ENCODE results near the gene S1PR3.
"Not testable (repeated sequence)": the region's sequence is repeated elsewhere in the genome, so short reads cannot be mapped to it uniquely, and the experiment has no call there.

The S1PR3 gene

DNA sequence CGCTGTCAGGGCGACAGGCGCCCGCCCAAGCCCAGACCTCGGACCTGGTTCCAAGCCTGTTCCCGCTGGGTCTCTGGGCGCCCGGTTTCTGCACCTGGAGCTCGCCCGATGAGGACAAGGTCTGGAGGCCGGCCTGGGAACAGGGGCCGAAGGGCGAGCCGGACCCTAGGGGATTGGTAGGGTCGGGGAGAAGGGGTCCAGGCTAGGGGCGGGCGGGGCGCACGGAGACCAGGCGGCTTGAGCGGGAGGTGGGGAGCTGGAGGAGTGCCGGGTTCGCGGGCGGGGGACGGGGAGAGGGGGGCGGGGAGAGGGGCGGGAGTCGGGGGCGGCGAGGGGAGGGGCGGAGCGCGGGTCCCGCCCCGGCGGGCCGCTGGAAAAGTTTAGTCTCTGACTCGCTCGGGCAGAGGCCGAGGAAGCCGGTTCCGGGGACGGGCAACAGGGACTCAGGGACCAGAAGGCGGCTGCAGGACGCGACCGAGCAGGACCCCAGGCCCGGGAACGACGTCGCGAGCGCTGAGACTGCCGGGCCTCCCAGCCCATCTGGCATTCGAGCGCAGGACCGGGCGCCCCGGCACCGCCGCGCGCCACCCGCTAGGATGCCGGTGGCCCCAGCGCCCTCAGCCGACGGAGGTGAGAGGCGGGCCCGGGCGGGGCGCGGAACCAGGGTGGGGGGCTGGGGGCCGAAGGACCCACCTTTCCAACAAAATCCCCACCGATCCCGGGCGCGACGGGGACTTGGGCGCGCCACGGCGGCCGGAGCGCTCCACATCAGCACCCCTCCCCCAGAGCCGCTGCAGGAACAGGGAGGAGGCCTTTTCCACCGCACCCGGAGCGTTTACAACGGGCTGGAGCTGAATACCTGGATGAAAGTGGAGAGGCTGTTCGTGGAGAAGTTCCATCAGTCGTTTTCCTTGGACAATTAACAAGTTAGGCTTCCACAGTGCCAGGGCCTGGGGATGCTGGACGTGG lies at the start of gene S1PR3:
Gene S1PR3 (plus strand): TSS at position 403 of the 969 bp plus-strand sequence. CDS start 9,733 bp downstream, outside the sequence.
- DNase-seq = peak; percentile 15

DNA sequence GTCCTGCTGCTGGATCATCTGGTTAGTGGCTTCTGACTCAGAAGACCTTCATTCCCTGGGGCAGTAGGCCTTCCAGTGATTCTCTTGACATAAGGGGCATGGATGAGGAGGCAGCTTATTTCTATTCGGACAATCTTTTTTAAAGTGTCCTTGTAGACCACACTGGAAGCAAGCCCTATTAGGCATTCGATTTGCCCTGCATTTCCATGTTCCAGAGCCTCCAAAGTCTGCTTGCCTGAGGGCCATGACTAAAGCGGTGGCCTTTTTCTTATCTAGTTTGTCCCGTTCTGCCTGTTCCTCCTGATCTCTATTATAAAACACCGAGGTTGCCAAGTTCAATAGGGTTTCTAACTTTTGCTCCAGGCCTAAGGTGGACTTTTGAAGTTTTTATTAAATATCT lies 49.7 kb upstream of the S1PR3 start:
- not testable (repeated sequence) for DNase-seq

DNA sequence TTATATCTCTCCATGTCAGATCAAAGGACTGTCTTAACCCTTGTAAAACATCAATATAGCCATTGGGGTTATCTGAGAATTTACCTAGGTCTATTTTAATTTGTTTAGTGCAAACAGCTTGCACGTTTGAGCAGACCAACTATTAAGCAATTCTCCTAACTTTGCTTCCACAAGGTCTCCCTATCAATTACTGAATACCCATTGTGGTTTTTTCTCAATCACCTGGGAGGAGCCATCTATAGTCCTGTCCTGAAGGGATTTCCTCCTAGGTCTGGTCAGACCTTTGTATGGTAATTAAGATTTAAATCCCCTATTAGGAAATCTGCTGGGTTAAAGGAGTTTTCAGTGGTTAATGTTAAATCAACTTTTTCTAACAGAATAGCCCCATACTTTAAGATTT lies 48.9 kb upstream of the S1PR3 start:
- no peak for DNase-seq

DNA sequence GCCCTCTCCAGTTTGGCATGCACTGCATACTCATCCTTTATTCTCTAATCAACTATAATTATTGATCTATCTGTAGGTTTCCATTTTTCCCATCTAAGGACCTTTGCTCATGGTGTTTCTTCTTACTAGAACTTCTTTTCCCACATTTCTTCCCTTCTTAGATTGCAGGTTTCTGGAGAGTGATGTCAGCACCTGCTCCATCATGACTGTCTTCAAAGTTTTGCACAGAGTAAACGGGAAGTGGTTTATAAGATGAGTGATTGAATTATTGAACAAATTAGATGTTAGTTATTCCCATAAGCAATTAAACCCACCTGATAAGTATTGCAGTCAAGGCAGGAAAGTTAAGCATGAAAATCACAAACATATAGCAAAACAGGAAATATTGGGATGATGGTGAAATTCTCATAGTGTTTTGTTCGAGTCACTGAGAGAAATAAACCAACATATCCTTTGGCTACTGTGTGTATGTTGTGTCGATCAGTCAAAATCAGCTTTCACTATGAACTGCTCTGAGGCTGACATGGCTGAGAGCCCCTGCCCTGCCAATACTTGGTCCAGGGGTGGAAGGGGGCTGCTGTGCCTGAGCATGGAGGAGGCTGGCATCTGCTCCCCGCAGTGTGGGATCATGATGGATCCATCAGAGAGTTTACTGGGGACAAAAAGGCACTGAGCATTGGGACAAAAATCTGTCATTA lies 45.5 kb upstream of the S1PR3 start:
- DNase-seq = no peak

DNA sequence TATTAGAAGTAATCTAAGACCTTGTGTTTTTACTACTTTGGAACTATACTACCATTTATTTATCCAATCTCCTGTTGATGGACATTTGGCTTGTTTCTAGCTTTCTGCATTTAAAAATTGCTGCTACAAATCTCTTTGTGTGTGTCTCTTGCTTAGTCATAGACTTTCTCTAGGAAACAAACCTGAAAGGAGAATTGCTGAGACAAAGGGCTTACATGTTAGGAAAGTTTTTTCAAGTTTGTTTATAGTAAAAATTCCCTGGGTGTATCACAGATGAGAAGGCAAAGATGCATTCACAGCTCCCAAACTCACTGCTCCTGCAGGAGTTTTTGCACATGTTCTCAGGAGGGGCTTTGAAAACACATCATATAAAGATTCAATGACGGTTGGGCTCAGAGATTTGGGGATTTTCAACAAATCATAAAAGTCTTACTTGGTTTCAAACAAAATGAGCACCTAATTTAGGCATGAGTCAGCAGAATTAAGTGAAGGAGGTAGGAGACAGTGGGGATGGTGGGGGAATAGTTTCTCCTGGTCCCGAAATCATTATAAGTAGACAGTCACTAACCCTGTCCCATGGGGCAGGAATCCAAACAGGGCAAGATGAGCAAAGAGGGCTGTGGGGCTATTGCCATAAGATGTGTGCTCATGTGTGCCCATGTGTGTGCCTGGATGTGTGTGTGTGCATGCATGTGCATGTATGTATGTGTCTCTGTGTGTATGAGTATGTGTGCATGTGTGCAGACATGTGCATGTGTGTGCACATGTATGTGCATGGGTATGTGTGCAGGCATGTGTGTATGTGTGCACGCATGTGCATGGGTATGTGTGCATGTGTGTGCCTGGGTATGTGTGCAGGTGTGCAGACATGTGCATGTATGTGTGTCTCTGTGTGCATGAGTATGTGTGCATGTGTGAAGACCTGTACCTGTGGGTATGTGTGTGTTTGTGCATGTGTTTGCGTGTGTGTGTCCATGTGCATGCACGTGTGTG lies 43.4 kb upstream of the S1PR3 start:
- DNase-seq = no peak

DNA sequence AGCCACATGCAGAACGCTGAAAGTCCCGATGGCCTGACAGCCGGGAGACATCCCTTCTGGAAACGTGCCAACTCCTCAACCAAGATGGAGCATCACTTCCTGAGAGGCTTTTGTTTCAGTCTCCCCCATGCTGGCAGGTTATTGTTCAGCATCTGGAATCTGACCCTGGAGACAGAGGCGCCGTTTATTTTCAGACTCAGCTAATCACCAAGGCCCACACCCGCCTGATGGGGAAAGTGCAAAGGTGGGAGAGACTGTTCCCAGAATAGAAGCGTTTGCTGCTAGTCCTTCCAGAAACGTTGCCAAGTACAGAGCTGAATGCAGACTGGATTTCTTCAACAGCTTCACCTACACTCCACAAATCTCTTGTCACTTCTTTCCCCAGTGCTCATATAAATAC lies 41.8 kb upstream of the S1PR3 start:
- no peak for DNase-seq

DNA sequence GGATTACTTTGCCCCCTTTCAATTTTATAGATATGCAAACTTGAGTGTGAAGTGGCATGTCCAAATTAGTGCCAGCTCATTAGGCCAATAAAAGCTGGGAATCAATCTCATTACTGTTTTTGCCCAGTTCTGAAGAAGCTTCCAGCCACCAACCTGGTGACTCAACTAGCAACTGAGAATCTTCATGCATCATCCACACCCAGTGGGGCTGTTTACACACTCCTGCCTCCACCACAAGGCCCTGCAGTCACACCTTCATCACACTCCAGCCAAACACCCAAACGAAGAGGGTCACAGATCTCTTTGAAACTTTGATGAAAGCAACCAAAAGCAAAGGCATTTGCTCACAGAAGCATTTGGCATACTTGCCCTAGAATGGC lies 41.3 kb upstream of the S1PR3 start:
- DNase-seq = no peak

DNA sequence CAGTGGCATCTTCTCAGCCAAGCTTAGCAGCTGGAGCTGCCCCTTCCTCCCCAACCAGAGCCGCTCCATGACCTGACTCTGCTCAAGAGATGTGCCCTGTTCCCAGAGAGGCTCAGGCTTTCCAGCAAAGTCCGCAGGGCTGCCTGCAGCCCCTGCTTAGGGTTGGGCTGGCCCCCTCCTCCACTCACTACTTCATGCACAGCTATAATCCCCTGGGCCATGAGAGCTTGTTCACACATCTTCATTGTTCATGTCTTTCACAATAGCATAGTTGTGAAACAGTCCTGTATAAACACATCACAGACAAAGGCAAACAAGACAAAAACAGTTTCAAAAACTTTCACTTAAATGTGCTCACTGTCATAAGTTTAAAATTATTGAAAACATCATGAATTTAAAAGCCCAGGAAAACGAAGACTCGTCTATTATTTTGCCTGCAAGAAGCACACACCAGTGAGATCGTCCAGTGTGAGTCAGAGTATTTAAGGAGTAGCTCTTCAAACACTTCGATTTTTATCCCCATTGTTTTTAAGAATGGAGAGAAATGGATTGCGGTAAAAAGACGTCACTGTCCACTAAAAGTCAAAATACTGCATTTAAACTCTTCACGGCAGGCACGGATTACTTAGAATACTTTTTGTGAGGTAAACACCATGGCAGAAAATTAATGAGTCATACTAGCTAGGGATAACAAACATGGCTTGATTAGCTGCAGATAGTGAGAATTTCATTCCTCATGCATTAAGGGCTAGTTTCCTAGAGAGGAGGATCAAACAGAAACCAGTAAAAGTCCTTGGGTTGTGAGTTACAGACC lies 40.7 kb upstream of the S1PR3 start:
- no peak for DNase-seq

DNA sequence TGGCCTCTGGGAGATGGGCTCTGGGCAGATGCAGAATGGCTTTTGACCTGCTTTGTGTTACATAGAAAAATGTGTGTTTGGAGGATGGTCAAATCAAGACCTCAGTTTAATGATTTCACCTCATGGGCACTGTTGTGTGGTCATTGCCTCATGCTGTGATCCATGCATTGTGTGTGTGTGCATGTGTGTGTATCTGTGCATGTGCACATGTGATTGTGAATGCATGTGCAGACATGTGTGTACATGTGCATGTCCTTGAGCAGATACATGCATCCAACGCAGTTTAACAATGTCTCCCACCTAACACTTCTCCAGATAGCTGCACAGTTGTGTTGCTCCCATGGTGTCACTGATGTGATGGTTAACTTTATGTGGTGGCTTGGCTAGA lies 40.1 kb upstream of the S1PR3 start:
- DNase-seq = no peak

DNA sequence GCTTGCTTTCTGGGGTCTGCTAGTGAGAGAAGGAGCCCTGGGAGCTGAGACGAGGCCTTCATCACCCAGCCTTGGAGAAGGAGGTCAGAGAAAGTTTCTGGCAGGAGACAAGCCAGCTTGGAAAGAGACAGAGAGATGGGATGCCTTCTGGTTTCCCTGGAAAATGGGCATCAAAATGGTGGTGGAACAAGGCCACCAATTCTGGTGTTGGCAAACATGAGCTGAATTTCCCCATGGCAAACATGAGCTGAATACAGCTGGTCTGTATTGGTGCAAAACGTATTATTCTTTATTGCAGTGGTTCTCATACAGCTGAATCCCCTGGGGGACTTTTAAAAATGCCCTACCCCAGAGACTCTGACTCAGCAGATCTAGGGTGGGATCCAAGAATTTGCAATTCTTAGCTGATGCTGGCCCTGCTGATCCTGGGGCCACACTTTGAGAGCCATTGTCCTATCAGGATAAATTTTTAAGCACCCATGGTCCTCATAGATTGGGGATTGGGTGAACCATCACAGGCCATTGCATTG lies 39.1 kb upstream of the S1PR3 start:
- DNase-seq = no peak

DNA sequence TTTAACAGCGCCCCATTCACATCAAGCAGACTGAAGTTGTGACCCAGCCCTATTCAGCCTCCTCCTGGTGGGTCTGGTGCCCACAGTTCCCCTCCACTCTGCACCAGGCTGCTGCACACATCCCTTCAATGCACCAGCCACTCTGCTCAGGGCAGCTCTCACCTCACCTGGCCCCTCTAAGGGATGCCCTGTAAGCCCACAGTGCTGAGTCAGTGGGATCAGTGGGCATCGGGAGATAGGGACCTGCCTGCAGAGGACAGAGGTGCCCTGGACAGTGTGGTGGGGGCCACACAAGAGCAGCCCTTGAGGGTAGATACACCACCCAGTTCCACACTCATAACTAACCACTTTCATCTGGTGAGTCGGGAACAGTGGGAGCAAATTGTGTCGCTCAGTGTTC lies 38.3 kb upstream of the S1PR3 start:
- DNase-seq = no peak

DNA sequence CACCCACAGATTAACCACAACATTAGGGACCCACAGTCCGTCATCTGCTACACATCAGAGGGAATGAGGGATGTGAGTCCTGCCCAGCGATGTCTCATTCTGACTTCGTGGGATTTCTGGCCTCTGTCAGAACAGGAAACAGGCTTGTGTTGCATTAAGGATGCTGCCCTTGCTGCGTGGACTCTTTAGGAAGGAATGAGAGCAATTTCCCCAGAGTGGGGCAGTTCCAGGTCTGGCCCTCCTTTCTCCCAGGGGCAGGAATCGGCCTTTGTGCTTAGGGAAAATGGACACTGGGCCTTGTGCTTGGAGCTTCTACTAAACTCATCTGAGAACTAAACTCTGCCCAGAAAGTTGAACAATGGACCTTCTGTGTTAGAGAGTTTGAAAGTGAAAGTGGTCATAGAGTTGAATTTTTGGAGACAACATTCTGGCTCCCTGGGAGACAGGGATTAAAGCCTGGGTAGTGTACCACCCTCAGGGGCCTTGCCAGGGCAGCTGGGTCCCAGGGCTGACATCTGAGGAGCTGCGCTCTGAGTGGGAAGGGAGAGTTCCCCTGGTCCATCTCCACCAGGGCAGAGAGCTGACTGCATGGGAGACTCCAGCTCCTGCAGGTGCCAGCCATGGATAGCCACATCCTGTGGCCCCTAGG lies 37.8 kb upstream of the S1PR3 start:
- no peak for DNase-seq

DNA sequence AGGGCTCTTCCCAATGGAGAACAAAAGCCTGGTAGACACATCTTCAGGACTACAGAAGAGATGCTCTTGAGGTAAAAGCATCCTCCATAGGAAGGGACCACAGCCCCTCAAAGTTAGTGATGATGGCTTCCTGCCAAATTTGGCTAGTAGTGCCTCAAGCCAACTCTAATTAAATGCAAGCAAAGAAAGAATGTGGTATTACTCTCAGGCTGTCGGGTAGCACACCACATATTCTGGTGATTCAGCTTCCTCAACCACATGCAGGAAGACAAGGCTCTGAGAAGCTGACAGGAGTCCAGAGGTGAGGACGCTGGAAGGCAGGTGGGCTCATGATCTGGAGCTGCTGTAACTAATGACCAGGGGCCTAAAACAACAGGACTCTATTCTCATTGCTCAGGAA lies 37.2 kb upstream of the S1PR3 start:
- no peak for DNase-seq

DNA sequence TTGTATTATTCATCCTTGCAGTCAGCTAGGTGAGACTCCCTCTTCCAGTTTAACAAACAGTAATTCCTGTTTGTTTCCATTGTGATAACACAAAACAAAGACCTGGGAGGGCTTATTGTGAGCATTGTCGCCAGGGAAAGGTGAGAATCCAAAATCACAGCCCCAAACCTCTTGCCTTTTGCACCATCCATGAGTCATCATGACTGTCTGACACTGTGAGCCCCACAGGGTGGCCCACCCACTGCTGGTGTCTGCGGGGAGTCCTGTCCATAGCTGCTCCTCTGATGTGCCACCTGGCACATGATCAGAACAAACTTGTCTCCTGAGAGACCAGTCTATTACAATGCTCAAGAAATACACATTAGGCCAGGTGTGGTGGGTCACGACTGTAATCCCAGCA lies 33.7 kb upstream of the S1PR3 start:
- no peak for DNase-seq

DNA sequence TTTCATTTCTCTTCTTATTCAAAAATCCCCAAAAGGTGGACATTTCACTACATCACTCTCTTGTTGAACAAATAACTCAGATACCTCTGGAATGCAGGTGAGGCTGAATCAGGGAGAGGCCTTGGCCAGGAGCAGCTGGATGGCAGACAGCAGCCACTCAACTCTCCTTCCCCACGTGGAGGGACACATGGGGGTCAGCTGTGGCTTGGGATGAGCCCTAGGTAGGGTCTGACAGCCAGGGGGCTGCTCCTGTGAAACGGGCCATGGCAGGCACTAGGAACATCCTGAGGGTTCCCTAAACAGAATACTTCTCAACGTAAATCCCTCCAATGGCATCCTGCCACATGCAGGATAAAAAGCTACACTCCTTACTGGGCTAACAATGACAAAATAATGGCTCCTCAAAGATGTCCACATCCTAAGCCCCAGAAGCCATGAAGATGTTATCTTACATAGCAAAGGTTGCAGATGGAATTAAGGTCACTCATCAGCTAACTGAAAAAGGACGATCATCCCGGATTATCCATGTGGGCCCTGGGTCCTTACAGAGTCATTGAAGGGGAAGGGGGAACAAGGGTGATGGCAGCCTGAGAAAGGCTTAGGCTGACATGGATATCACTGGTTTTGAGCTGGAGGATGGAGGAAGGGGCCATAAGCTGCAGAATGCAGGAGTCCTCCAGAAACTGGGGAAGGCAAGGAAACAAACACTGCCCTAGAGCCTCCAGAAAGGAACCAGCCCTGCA lies 31.4 kb upstream of the S1PR3 start:
- no peak for DNase-seq

DNA sequence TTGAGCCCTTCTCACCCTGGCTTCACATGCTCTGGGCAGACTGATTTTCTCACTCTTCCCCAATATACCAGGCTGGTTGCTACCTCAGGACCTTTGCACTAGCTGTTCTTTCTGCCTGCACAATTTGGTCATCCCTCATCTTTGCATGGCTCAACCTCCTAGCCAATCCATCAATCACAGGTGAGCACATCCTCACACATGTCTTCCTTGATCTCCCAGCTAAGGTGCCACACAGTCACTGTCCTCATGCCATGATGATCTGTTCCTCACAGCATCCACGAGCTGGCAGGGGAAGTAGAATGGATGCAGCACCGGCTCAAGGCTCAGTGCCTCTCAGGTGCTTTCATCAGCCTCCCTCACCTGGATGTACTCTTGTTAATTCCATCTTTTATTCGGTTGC lies 30.6 kb upstream of the S1PR3 start:
- DNase-seq = no peak

DNA sequence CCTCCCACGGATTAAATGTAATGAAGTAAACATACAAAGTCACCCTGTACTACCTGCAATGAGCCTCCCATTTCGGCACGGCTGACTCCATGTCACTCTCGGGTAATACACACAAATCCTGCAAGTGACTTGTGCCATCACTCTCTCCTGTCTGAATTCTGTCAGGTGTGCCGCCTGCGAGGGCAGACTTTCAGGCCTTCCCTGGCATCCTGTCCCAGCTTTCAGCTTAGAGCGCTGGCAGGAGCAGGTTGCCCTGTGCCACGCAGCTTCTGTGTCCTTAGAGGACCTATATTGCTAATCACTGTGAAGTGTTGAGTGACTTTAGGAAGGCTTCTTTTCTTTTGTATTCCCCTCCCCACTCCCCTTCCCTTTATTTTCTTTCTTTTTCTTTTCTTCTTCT lies 25.8 kb upstream of the S1PR3 start:
- DNase-seq = no peak

DNA sequence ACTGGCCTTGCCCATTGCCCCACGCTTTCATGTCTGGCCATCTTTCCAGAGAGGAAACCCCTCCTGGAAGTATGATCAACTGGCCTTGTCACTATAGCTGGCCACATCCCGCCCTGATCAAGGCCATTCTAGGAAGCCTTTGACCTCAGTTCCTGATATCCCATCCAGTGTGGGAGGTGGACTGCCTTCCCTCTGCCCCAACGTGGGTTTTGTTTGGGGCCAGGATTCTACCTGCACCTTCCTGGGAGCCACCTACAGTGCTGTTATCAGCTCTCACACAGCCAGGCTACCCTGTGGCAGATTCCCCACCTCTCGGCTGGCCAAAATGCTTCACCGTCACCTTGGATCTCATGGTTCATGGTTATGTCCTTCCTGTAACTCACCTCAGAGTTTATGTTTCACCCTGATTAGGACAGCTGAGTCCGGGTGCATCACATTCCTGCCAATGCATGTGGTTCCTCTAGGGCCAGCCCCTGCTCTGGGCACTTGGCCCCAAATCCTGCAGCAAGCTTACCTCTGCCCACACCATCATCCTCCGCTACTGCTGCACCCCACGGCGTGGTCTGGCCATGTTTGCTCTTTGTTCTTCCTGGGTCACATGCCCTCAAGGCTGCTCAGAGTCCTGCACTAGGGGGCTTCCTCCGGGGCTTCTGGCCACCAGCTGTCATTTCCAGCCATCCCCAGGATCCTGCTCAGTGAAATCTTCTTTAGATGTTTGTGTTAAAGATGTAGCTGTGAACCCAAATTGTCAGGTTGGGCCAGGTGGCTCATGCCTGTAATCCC lies 24.2 kb upstream of the S1PR3 start:
- DNase-seq = no peak

DNA sequence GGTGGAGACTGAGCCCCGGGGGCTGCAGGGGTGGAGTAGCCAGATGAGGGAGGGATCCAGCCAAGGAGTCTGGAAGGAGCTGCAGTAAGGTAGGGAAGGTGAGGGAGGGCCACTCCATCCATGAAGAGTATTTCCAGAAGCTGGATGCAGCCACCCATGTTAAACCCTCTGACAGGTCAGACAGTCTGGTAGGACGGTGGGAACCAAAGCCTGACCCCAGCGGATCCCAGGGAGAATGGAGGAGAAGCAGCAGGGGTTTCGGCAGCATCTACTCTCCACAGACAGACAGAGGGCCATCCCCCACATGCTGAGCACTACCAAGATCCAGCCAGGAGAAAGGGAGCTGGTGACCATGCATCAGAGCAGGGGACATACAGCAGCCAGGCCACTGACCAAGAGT lies 22.5 kb upstream of the S1PR3 start:
- no peak for DNase-seq

Data from CD4-positive, alpha-beta T cell treated with Interleukin-6 for 4 hours (primary cell).